ENCODE data around the gene AFG1L.
A peak's percentile ranks its signal among the peaks of the same experiment; 100 is the strongest.
"Not testable (repeated sequence)": the region's sequence is repeated elsewhere in the genome, so short reads cannot be mapped to it uniquely, and the experiment has no call there.

AFG1L gene

DNA sequence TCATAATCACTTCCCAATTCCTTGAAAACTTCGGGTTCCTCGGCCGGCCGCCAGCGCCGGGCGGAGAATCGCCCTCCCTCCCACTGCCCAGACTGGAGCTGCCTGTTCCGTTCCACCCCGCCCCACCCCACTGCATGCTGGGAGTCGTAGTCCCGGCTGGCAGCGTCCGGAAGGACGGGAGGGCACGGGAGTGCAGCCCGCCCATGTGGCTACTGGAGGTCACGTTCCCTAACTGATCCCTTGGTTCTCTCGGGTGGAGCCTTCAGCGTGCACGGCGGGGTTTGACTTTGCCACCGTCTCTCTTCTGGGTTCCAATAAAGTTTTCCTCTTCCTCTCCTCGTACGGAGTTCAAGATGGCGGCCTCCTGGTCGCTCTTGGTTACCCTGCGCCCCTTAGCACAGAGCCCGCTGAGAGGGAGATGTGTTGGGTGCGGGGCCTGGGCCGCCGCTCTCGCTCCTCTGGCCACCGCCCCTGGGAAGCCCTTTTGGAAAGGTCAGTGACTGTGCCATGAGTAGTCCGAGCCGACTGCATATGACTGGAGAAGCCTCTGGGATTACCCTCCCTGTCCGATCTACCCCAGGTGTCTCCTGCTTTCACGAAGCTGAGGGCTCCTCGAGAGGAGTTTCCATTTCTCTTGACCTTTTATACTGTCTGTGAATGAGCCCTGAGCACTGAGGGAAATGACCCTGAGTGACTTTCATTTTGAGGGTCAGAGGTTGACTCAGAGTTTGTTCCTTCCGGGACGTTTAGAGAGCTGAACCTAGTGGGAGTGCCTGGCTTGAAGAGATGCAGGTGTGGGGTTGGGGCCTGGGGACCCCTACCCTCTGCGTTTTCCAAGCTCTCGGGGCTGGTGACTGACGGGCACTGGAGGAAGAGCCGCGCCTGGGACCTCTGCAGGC lies at the start of gene AFG1L:
Gene AFG1L (plus strand): TSS at position 328 of the 899 bp plus-strand sequence. CDS start 26 bp downstream, at position 354.
- no peaks in the 10 kb centered on the region for H3K9me3 ChIP-seq (ENCODE audit: control insufficient read depth in 5 of 5, low read length in 5 of 5)
- H3K27ac ChIP-seq (ENCODE audit: low read depth, low read length) = peak within 1 kb of the TSS; percentile 98
- H3K4me1 ChIP-seq (ENCODE audit: control insufficient read depth in 5 of 5, insufficient read depth in 5 of 5, low read length in 5 of 5) = peaks cover 0 to 16% (median 11%) of the 10 kb centered on the region in 5 donors
- no peaks in the 10 kb centered on the region for H3K36me3 ChIP-seq (ENCODE audit: control insufficient read depth in 5 of 5, insufficient read depth in 5 of 5, low read length in 5 of 5)
- peak within 1 kb of the TSS; percentile 90 to 99 (median 95) for H3K4me3 ChIP-seq (ENCODE audit: low read depth in 1 of 5, low read length in 5 of 5)
- no peaks in the 10 kb centered on the region for H3K27me3 ChIP-seq (ENCODE audit: control insufficient read depth in 5 of 5, insufficient read depth in 4 of 5, low read length in 5 of 5)
- peak within 1 kb of the TSS; percentile 70 to 98 (median 92) for H3K9ac ChIP-seq (ENCODE audit: low read length in 5 of 5)

GRCh38 chr6:108245095-108245494 lies 49.8 kb upstream of the AFG1L start:
- not testable (repeated sequence) for H3K9ac ChIP-seq (ENCODE audit: low read length in 5 of 5); H3K36me3 ChIP-seq (ENCODE audit: control insufficient read depth in 5 of 5, insufficient read depth in 5 of 5, low read length in 5 of 5); H3K27me3 ChIP-seq (ENCODE audit: control insufficient read depth in 5 of 5, insufficient read depth in 4 of 5, low read length in 5 of 5); H3K9me3 ChIP-seq (ENCODE audit: control insufficient read depth in 5 of 5, low read length in 5 of 5); H3K4me3 ChIP-seq (ENCODE audit: low read depth in 1 of 5, low read length in 5 of 5); H3K4me1 ChIP-seq (ENCODE audit: control insufficient read depth in 5 of 5, insufficient read depth in 5 of 5, low read length in 5 of 5); H3K27ac ChIP-seq (ENCODE audit: low read depth, low read length)

GRCh38 chr6:108247965-108248536 lies 46.8 kb upstream of the AFG1L start:
- peaks cover 0 to 17% (median 15%) of the 10 kb centered on the region in 5 donors for H3K4me1 ChIP-seq (ENCODE audit: control insufficient read depth in 5 of 5, insufficient read depth in 5 of 5, low read length in 5 of 5)
- no peak overlapping the region for H3K4me3 ChIP-seq (ENCODE audit: low read depth in 1 of 5, low read length in 5 of 5)
- H3K27me3 ChIP-seq (ENCODE audit: control insufficient read depth in 5 of 5, insufficient read depth in 4 of 5, low read length in 5 of 5) = no peaks in the 10 kb centered on the region
- peaks cover 0 to 3% (median 2%) of the 10 kb centered on the region in 5 donors for H3K36me3 ChIP-seq (ENCODE audit: control insufficient read depth in 5 of 5, insufficient read depth in 5 of 5, low read length in 5 of 5)
- no peak overlapping the region for H3K9ac ChIP-seq (ENCODE audit: low read length in 5 of 5)
- H3K9me3 ChIP-seq (ENCODE audit: control insufficient read depth in 5 of 5, low read length in 5 of 5) = no peaks in the 10 kb centered on the region
- no peak overlapping the region for H3K27ac ChIP-seq (ENCODE audit: low read depth, low read length)

DNA sequence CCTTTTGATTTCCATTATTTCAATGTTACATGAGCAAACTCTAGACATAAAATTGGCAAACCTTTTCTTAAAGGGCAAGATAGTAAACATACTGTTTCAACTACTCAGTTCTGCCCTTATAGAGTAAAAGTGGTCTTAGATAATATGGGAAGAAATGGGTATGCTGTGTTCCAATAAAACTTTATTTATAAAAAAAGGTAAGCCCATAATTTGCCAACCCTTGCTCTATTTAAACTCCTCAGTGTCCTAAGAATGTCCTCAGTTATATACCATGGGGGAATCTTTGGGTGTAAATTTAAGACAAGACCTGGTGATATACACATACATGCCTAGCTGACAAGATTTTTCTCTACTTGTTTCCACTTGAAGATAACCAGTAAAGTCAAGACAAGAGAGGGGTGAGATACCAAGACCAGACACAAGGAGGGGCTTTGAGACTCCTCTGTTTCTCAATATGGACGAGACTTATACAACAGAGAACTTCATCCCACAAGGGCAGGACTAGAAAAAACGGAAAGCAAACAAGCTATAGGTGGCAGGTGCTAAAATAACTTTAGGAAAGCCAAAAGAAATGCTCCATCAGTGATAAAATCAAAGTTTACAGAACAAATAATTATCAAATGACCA lies 44.5 kb upstream of the AFG1L start:
- H3K9me3 ChIP-seq (ENCODE audit: control insufficient read depth in 5 of 5, low read length in 5 of 5) = no peaks in the 10 kb centered on the region
- H3K9ac ChIP-seq (ENCODE audit: low read length in 5 of 5) = no peak overlapping the region
- H3K36me3 ChIP-seq (ENCODE audit: control insufficient read depth in 5 of 5, insufficient read depth in 5 of 5, low read length in 5 of 5) = peaks cover 0 to 2% (median 0%) of the 10 kb centered on the region in 5 donors
- H3K27ac ChIP-seq (ENCODE audit: low read depth, low read length) = no peak overlapping the region
- no peaks in the 10 kb centered on the region for H3K27me3 ChIP-seq (ENCODE audit: control insufficient read depth in 5 of 5, insufficient read depth in 4 of 5, low read length in 5 of 5)
- H3K4me3 ChIP-seq (ENCODE audit: low read depth in 1 of 5, low read length in 5 of 5) = no peak overlapping the region
- H3K4me1 ChIP-seq (ENCODE audit: control insufficient read depth in 5 of 5, insufficient read depth in 5 of 5, low read length in 5 of 5) = peaks cover 0 to 29% (median 23%) of the 10 kb centered on the region in 5 donors

DNA sequence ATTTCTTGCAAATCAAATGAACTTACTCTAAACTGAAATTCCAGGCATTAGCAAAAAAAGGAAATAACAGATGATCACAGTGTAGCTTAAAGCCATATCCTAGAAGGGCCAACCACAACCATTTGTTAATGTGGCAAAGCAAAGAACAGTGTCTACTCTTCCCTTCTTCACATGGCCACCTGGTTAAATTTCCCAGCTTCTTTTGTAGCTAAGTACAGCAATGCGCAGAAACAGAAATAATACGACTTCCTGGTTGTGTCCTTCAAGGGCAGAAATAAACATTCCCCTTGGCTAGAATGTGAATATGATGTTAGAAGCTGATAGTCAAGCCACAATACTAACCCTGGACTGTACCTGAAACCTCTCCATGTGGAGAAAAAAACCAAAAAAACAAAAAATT lies 43.6 kb upstream of the AFG1L start:
- Histone ChIP-seq H3K9me3 (ENCODE audit: control insufficient read depth in 5 of 5, low read length in 5 of 5) (no peaks in the 10 kb centered on the region), H3K4me3 (ENCODE audit: low read depth in 1 of 5, low read length in 5 of 5) (no peak overlapping the region), H3K36me3 (ENCODE audit: control insufficient read depth in 5 of 5, insufficient read depth in 5 of 5, low read length in 5 of 5) (peaks cover 0 to 2% (median 0%) of the 10 kb centered on the region in 5 donors), H3K4me1 (ENCODE audit: control insufficient read depth in 5 of 5, insufficient read depth in 5 of 5, low read length in 5 of 5) (peaks cover 0 to 32% (median 23%) of the 10 kb centered on the region in 5 donors), H3K27me3 (ENCODE audit: control insufficient read depth in 5 of 5, insufficient read depth in 4 of 5, low read length in 5 of 5) (no peaks in the 10 kb centered on the region), H3K9ac (ENCODE audit: low read length in 5 of 5) (no peak overlapping the region), H3K27ac (ENCODE audit: low read depth, low read length) (no peak overlapping the region)

DNA sequence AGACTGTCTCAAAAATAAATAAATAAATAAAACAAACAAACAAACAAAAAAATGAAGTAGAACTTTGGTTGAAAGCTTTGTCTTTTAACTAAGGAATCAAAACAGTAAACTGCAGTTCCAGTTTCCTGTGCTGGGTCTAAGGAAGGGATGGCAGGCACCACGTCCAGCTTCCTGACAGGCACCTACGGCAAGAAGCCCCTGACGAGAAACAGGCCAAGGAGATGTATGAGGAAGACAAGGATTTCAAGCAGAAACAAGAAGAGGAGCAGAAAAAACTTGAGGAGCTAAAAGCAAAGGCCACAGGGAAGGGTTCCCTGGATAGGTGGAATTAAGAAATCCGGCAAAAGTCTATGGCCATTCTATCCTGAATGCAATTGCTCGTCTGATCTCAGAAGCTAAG lies 42.8 kb upstream of the AFG1L start:
- Histone ChIP-seq H3K9me3 (ENCODE audit: control insufficient read depth in 5 of 5, low read length in 5 of 5) (no peaks in the 10 kb centered on the region), H3K27ac (ENCODE audit: low read depth, low read length) (no peak overlapping the region), H3K4me1 (ENCODE audit: control insufficient read depth in 5 of 5, insufficient read depth in 5 of 5, low read length in 5 of 5) (peaks cover 0 to 34% (median 27%) of the 10 kb centered on the region in 5 donors)

DNA sequence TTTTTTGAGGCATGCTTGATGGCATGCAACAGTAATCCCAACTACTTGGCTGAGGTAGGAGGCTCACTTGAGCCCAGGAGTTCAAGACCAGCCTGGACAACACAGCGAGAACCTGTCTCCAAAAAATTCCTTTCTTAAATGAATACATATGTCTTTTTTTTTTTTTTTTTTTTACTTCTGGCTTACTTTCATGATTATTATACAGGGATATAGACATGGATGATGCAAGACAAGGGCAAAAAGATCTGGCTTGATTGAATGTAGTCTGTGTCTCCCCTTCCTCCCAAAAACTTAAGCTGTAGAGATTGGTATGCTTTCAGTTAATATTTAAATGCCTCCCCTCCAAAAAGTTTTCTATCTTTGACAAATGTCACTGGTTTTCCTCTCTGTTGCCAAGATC lies 41.6 kb upstream of the AFG1L start:
- Histone ChIP-seq H3K9me3 (ENCODE audit: control insufficient read depth in 5 of 5, low read length in 5 of 5) (no peaks in the 10 kb centered on the region), H3K4me1 (ENCODE audit: control insufficient read depth in 5 of 5, insufficient read depth in 5 of 5, low read length in 5 of 5) (peaks cover 0 to 34% (median 31%) of the 10 kb centered on the region in 5 donors), H3K9ac (ENCODE audit: low read length in 5 of 5) (no peak overlapping the region), H3K27me3 (ENCODE audit: control insufficient read depth in 5 of 5, insufficient read depth in 4 of 5, low read length in 5 of 5) (no peaks in the 10 kb centered on the region), H3K27ac (ENCODE audit: low read depth, low read length) (no peak overlapping the region), H3K4me3 (ENCODE audit: low read depth in 1 of 5, low read length in 5 of 5) (no peak overlapping the region), H3K36me3 (ENCODE audit: control insufficient read depth in 5 of 5, insufficient read depth in 5 of 5, low read length in 5 of 5) (no peaks in the 10 kb centered on the region)

More for the DNA sequence above, 42.8 kb upstream of the AFG1L start:
- H3K9ac ChIP-seq (ENCODE audit: low read length in 5 of 5) = no peak overlapping the region
- H3K4me3 ChIP-seq (ENCODE audit: low read depth in 1 of 5, low read length in 5 of 5) = no peak overlapping the region
- no peaks in the 10 kb centered on the region for H3K36me3 ChIP-seq (ENCODE audit: control insufficient read depth in 5 of 5, insufficient read depth in 5 of 5, low read length in 5 of 5)
- H3K27me3 ChIP-seq (ENCODE audit: control insufficient read depth in 5 of 5, insufficient read depth in 4 of 5, low read length in 5 of 5) = no peaks in the 10 kb centered on the region

GRCh38 chr6:108254433-108255410 lies 40.1 kb upstream of the AFG1L start:
- H3K27me3 ChIP-seq (ENCODE audit: control insufficient read depth in 5 of 5, insufficient read depth in 4 of 5, low read length in 5 of 5) = no peaks in the 10 kb centered on the region
- H3K4me1 ChIP-seq (ENCODE audit: control insufficient read depth in 5 of 5, insufficient read depth in 5 of 5, low read length in 5 of 5) = peaks cover 0 to 47% (median 45%) of the 10 kb centered on the region in 5 donors
- H3K9me3 ChIP-seq (ENCODE audit: control insufficient read depth in 5 of 5, low read length in 5 of 5) = no peaks in the 10 kb centered on the region
- peak overlapping the region; percentile 29 for H3K27ac ChIP-seq (ENCODE audit: low read depth, low read length)
- H3K36me3 ChIP-seq (ENCODE audit: control insufficient read depth in 5 of 5, insufficient read depth in 5 of 5, low read length in 5 of 5) = no peaks in the 10 kb centered on the region
- peak overlapping the region in 2 of 5 donors; percentile 16 to 39 for H3K9ac ChIP-seq (ENCODE audit: low read length in 5 of 5)
- no peak overlapping the region for H3K4me3 ChIP-seq (ENCODE audit: low read depth in 1 of 5, low read length in 5 of 5)

DNA sequence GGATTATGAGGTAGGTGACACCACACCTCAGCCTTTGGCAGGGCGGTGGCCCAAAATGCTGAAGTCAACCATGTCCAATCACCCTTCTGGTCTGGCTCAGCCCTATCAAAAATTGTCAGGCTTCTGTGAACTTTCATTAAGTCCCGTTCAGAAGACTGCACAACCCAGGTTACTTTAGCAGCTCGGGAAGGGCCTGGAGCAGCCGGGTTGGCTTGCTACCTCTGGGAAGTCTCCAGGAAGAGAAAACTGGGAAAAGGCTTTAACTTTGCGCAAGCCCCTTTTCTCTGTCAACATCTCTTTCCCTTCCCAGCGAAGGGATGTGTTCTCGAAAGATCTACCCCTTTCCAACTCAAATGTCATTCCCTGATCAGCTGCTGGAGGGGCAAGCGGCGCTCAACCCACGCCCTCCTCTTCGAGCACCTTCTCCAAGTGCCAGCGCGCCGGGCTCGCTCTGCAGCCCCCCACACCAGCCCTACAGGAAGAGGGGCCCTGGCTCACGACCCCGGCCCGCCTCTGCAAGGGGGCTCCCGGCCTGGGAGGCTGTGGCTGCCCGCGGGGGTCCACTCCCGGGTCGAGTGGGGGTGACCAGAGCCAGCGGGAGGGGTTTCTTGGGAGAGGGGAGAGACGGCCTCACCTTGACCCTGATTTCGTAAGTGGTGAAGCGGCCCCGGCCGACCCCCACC lies 34.6 kb upstream of the AFG1L start:
- H3K27me3 ChIP-seq (ENCODE audit: control insufficient read depth in 5 of 5, insufficient read depth in 4 of 5, low read length in 5 of 5) = no peaks in the 10 kb centered on the region
- H3K9ac ChIP-seq (ENCODE audit: low read length in 5 of 5) = peak overlapping the region; percentile 82 to 98 (median 97)
- peak overlapping the region; percentile 100 for H3K27ac ChIP-seq (ENCODE audit: low read depth, low read length)
- peak overlapping the region; percentile 73 to 99 (median 89) for H3K4me3 ChIP-seq (ENCODE audit: low read depth in 1 of 5, low read length in 5 of 5)
- H3K4me1 ChIP-seq (ENCODE audit: control insufficient read depth in 5 of 5, insufficient read depth in 5 of 5, low read length in 5 of 5) = peaks cover 0 to 33% (median 29%) of the 10 kb centered on the region in 5 donors
- H3K36me3 ChIP-seq (ENCODE audit: control insufficient read depth in 5 of 5, insufficient read depth in 5 of 5, low read length in 5 of 5) = no peaks in the 10 kb centered on the region
- H3K9me3 ChIP-seq (ENCODE audit: control insufficient read depth in 5 of 5, low read length in 5 of 5) = no peaks in the 10 kb centered on the region
